CD4-positive, alpha-beta T cell treated with Interleukin-21 for 1 hour (primary cell): ENCODE results near the gene AGO1.
A peak's percentile ranks its signal among the peaks of the same experiment; 100 is the strongest.
"Not testable (repeated sequence)": the region's sequence is repeated elsewhere in the genome, so short reads cannot be mapped to it uniquely, and the experiment has no call there.

Source experiments
- DNase-seq: peaks from one replicate; pipeline ENCODE4 v3.0.0-alpha.2; 2020

The AGO1 gene

GRCh38 chr1:35870651-35871309, 12.2 kb upstream of the AGO1 start:
- no peak for DNase-seq

- DNase-seq, result no peak
Measured at GRCh38 chr1:35873243-35873750, 9.7 kb upstream of the AGO1 start.

- DNase-seq, result not testable (repeated sequence)
Measured at GRCh38 chr1:35874115-35874514, 8.9 kb upstream of the AGO1 start.

- DNase-seq, result no peak
Measured at GRCh38 chr1:35876988-35877387, 6.0 kb upstream of the AGO1 start.

- no peak for DNase-seq
Measured at GRCh38 chr1:35881850-35882273, 1.1 kb upstream of the AGO1 start.

- no peak for DNase-seq
Measured at GRCh38 chr1:35882586-35882944, 444 bp upstream of the AGO1 start.

- DNase-seq, result peak; percentile 65
Measured at GRCh38 chr1:35883635-35884101, 659 bp downstream of the AGO1 start.

- no peak for DNase-seq
Measured at GRCh38 chr1:35884934-35885333, 1.9 kb downstream of the AGO1 start.

GRCh38 chr1:35885961-35886558, 3.1 kb downstream of the AGO1 start:
- no peak for DNase-seq

GRCh38 chr1:35886577-35887431, 3.8 kb downstream of the AGO1 start:
- DNase-seq, result no peak

GRCh38 chr1:35887508-35887907, 4.5 kb downstream of the AGO1 start:
- DNase-seq, result no peak

GRCh38 chr1:35888255-35888654, 5.2 kb downstream of the AGO1 start:
- DNase-seq, result no peak

- DNase-seq, result not testable (repeated sequence)
Measured at GRCh38 chr1:35888981-35889380, 6.0 kb downstream of the AGO1 start.

- DNase-seq, result no peak
Measured at GRCh38 chr1:35893051-35893879, 10.3 kb downstream of the AGO1 start.

- peak; percentile 15 for DNase-seq
Measured at GRCh38 chr1:35894183-35894582, 11.2 kb downstream of the AGO1 start.

- DNase-seq, result no peak
Measured at GRCh38 chr1:35894656-35895055, 11.6 kb downstream of the AGO1 start.

- no peak for DNase-seq
Measured at GRCh38 chr1:35899941-35900340, 16.9 kb downstream of the AGO1 start.

GRCh38 chr1:35901235-35901634, 18.2 kb downstream of the AGO1 start:
- no peak for DNase-seq

- no peak for DNase-seq
Measured at GRCh38 chr1:35902671-35903070, 19.7 kb downstream of the AGO1 start.

- DNase-seq, result no peak
Measured at GRCh38 chr1:35914717-35915116, 31.7 kb downstream of the AGO1 start.

- no peak for DNase-seq
Measured at GRCh38 chr1:35915693-35916092, 32.7 kb downstream of the AGO1 start.

GRCh38 chr1:35923791-35924221, 40.8 kb downstream of the AGO1 start:
- no peak for DNase-seq

- no peak for DNase-seq
Measured at GRCh38 chr1:35924838-35925237, 41.8 kb downstream of the AGO1 start.
